WTC11 (cell line): ENCODE measurements around the gene UBE2G1. TPM values are rescaled to one million over a fixed set of nuclear protein-coding genes. Genes with fewer than 3 reads are reported as not detected.

Experiments
- ATAC-seq: fragments of 200-7000 bp; cut with Tn5 transposase; 2 replicates; pipeline ENCODE4 v1.10.0; 2021; ENCODE audit warnings: mild to moderate bottlenecking, moderate library complexity
- CTCF ChIA-PET: fragments of 300-600 bp; sonication (Branson Sonifier 250); formaldehyde crosslinking; loops from one replicate; lab custom pipeline; 2021; ENCODE audit warnings: antibody characterized with exemption; lab: Charles Lee
- POLR2A ChIA-PET: fragments of 350-600 bp; sonication (Branson Sonifier 250); formaldehyde crosslinking; loops from one replicate; lab custom pipeline; 2021; ENCODE audit warnings: antibody characterized with exemption; lab: Charles Lee
- DNase-seq: peaks from one replicate; pipeline ENCODE4 v3.0.0; 2021; ENCODE audit warnings: low spot score
- H3K27ac Mint-ChIP-seq: 2 replicates; pipeline ENCODE4 v1.8.0; 2021; ENCODE audit warnings: mixed read lengths
- H3K27me3 Mint-ChIP-seq: 2 replicates; pipeline ENCODE4 v1.8.0; 2021; ENCODE audit warnings: low read depth, mild to moderate bottlenecking, moderate library complexity, mixed read lengths
- H3K36me3 Mint-ChIP-seq: 2 replicates; pipeline ENCODE4 v1.8.0; 2021; ENCODE audit warnings: mixed read lengths
- H3K4me1 Mint-ChIP-seq: 2 replicates; pipeline ENCODE4 v1.8.0; 2022; ENCODE audit warnings: mixed read lengths
- H3K4me3 Mint-ChIP-seq: 2 replicates; pipeline ENCODE4 v1.8.0; 2021; ENCODE audit warnings: mild to moderate bottlenecking, moderate library complexity, mixed read lengths
- H3K9me3 Mint-ChIP-seq: 2 replicates; pipeline ENCODE4 v1.8.0; 2021; ENCODE audit warnings: mixed read lengths
- ATF1 ChIP-seq: sonication (generic); formaldehyde crosslinking; IDR thresholded peaks from 2 replicates; pipeline ENCODE4 v1.8.1; 2023; ENCODE audit warnings: mild to moderate bottlenecking, moderate library complexity, missing genetic modification reagents
- CBFB ChIP-seq: sonication (generic); formaldehyde crosslinking; IDR thresholded peaks from 2 replicates; pipeline ENCODE4 v1.8.1; 2022; ENCODE audit warnings: mild to moderate bottlenecking, low read depth, missing genetic modification reagents
- GABPB1 ChIP-seq: sonication (generic); formaldehyde crosslinking; IDR thresholded peaks from 2 replicates; pipeline ENCODE4 v1.8.1; 2023; ENCODE audit warnings: mild to moderate bottlenecking, missing genetic modification reagents
- GRHL2 ChIP-seq: fragments of 250-450 bp; sonication (Bioruptor Pico); IDR thresholded peaks from 2 replicates; pipeline ENCODE4 v1.8.0; 2022; ENCODE audit warnings: mild to moderate bottlenecking, moderate library complexity; ENCODE audit not compliant: insufficient replicate concordance, severe bottlenecking
- HMGXB4 ChIP-seq: sonication (generic); formaldehyde crosslinking; IDR thresholded peaks from 2 replicates; pipeline ENCODE4 v1.8.1; 2023; ENCODE audit warnings: mild to moderate bottlenecking, moderate library complexity, missing genetic modification reagents
- MAX ChIP-seq: sonication (generic); formaldehyde crosslinking; IDR thresholded peaks from 2 replicates; pipeline ENCODE4 v1.8.0; 2022; ENCODE audit warnings: mild to moderate bottlenecking, missing genetic modification reagents
- MLX ChIP-seq: sonication (generic); formaldehyde crosslinking; IDR thresholded peaks from 2 replicates; pipeline ENCODE4 v1.8.1; 2023; ENCODE audit warnings: mild to moderate bottlenecking, missing genetic modification reagents, moderate library complexity
- MXD4 ChIP-seq: fragments of 250-450 bp; sonication (Bioruptor Pico); IDR thresholded peaks from 2 replicates; pipeline ENCODE4 v1.8.0; 2021; ENCODE audit warnings: mild to moderate bottlenecking, moderate library complexity, borderline replicate concordance
- NFATC4 ChIP-seq: fragments of 250-450 bp; sonication (Bioruptor Pico); IDR thresholded peaks from 2 replicates; pipeline ENCODE4 v1.9.0; 2021; ENCODE audit warnings: mild to moderate bottlenecking
- NR2C2 ChIP-seq: sonication (generic); formaldehyde crosslinking; IDR thresholded peaks from 2 replicates; pipeline ENCODE4 v1.8.0; 2022; ENCODE audit warnings: mild to moderate bottlenecking, missing genetic modification reagents
- PRDM15 ChIP-seq: sonication (generic); formaldehyde crosslinking; IDR thresholded peaks from 2 replicates; pipeline ENCODE4 v1.8.0; 2022; ENCODE audit warnings: missing genetic modification reagents
- RELA ChIP-seq: sonication (generic); formaldehyde crosslinking; IDR thresholded peaks from 2 replicates; pipeline ENCODE4 v1.8.1; 2022; ENCODE audit warnings: missing genetic modification reagents, mild to moderate bottlenecking, borderline replicate concordance
- SMAD3 ChIP-seq: sonication (generic); formaldehyde crosslinking; IDR thresholded peaks from 2 replicates; pipeline ENCODE4 v1.8.0; 2022; ENCODE audit warnings: missing genetic modification reagents, mild to moderate bottlenecking, borderline replicate concordance
- SP1 ChIP-seq: sonication (generic); formaldehyde crosslinking; conservative IDR thresholded peaks from 2 replicates; pipeline ENCODE4 v1.8.1; 2022; ENCODE audit warnings: missing genetic modification reagents
- STAT6 ChIP-seq: sonication (generic); formaldehyde crosslinking; conservative IDR thresholded peaks from 2 replicates; pipeline ENCODE4 v1.8.1; 2023; ENCODE audit warnings: mild to moderate bottlenecking, low read depth, missing genetic modification reagents, moderate library complexity
- ZBTB21 ChIP-seq: sonication (generic); formaldehyde crosslinking; IDR thresholded peaks from 2 replicates; pipeline ENCODE4 v1.8.1; 2023; ENCODE audit warnings: mild to moderate bottlenecking, missing genetic modification reagents, borderline replicate concordance
- ZNF138 ChIP-seq: sonication (generic); formaldehyde crosslinking; conservative IDR thresholded peaks from 2 replicates; pipeline ENCODE4 v1.8.1; 2022; ENCODE audit warnings: mild to moderate bottlenecking, moderate library complexity, missing genetic modification reagents
- ZNF263 ChIP-seq: sonication (generic); formaldehyde crosslinking; IDR thresholded peaks from 2 replicates; pipeline ENCODE4 v1.8.1; 2022; ENCODE audit warnings: low read depth, mild to moderate bottlenecking, moderate library complexity, missing genetic modification reagents
- ZNF317 ChIP-seq: sonication (generic); formaldehyde crosslinking; IDR thresholded peaks from 2 replicates; pipeline ENCODE4 v1.8.1; 2023; ENCODE audit warnings: low read depth, mild to moderate bottlenecking, moderate library complexity, missing genetic modification reagents, borderline replicate concordance
- total RNA-seq: library from RNA; stranded (reverse); gene quantifications from 3 replicates; pipeline ENCODE4 v1.2.3, GENCODE V29; 2021

The UBE2G1 gene
- total RNA-seq, 1 experiment from 2014 or later, result 177 TPM

GRCh38 chr17:4393806-4394205 lies 27.3 kb upstream of the UBE2G1 start:
- ChIA-PET CTCF (interaction anchor here (0.5 to 2.3 kb wide), 3 partner anchors 89 to 1639 kb away, joined by 4 to 6 read pairs (median 5); no protein-coding TSS in a partner anchor), POLR2A (no interaction called here)
- H3K9me3 Mint-ChIP-seq, result no peaks in the 10 kb centered on the region
- H3K4me3 Mint-ChIP-seq, result no peak overlapping the region
- H3K27ac Mint-ChIP-seq, result peak overlapping the region; percentile 93
- DNase-seq, result no peak
- peaks cover 52% of the 10 kb centered on the region for H3K4me1 Mint-ChIP-seq
- H3K36me3 Mint-ChIP-seq, result no peaks in the 10 kb centered on the region
- H3K27me3 Mint-ChIP-seq, result no peaks in the 10 kb centered on the region
- TF ChIP-seq PRDM15 (CRISPR knock-in tag), result no peak
- no peak for TF ChIP-seq HMGXB4 (CRISPR knock-in tag)
- TF ChIP-seq ZBTB21 (CRISPR knock-in tag), result no peak
- no peak for TF ChIP-seq NR2C2 (CRISPR knock-in tag)
- TF ChIP-seq NFATC4 (CRISPR knock-in tag), result no peak
- no peak for TF ChIP-seq ZNF138 (CRISPR knock-in tag)
- no peak for TF ChIP-seq SMAD3
- no peak for TF ChIP-seq CBFB (CRISPR knock-in tag)
- TF ChIP-seq MXD4 (CRISPR knock-in tag), result no peak
- TF ChIP-seq, all 79 proteins: peak for 0
- ATAC-seq, result no peak

- CTCF ChIA-PET, result interaction anchor here (0.5 to 2.3 kb wide), 11 partner anchors 10 to 232 kb away, joined by 3 to 15 read pairs (median 6); no protein-coding TSS in a partner anchor
- no peaks in the 10 kb centered on the region for H3K9me3 Mint-ChIP-seq
- no peak overlapping the region for H3K4me3 Mint-ChIP-seq
- ATAC-seq, result peak; percentile 98
- peak; percentile 55 for DNase-seq
- H3K27me3 Mint-ChIP-seq, result no peaks in the 10 kb centered on the region
- POLR2A ChIA-PET, result interaction anchor here (0.6 to 1.9 kb wide), 4 partner anchors 11 to 205 kb away, joined by 3 to 7 read pairs (median 4); no protein-coding TSS in a partner anchor
- TF ChIP-seq SP1, result 0 out of 2 replicates have a peak, but pooled peaks have one; percentile 17
- no peak for TF ChIP-seq ZNF263 (CRISPR knock-in tag)
- H3K4me1 Mint-ChIP-seq, result peaks cover 34% of the 10 kb centered on the region
- no peaks in the 10 kb centered on the region for H3K36me3 Mint-ChIP-seq
- H3K27ac Mint-ChIP-seq, result peak overlapping the region; percentile 78
Measured at GRCh38 chr17:4389079-4389478, 22.6 kb upstream of the UBE2G1 start.

GRCh38 chr17:4387137-4387536 lies 20.7 kb upstream of the UBE2G1 start:
- no peak overlapping the region for H3K4me3 Mint-ChIP-seq
- peaks cover 20% of the 10 kb centered on the region for H3K4me1 Mint-ChIP-seq
- no peaks in the 10 kb centered on the region for H3K27me3 Mint-ChIP-seq
- H3K9me3 Mint-ChIP-seq, result no peaks in the 10 kb centered on the region
- 0 out of 2 replicates have a peak overlapping the region, but pooled peaks have one; percentile 26 for H3K27ac Mint-ChIP-seq
- ATAC-seq, result no peak
- DNase-seq, result no peak
- POLR2A ChIA-PET, result no interaction called here
- H3K36me3 Mint-ChIP-seq, result no peaks in the 10 kb centered on the region
- CTCF ChIA-PET, result interaction anchor here (1.7 kb wide), 1 partner anchor 187 kb away, joined by 5 read pairs; no protein-coding TSS in a partner anchor
- no peak for TF ChIP-seq GRHL2 (CRISPR knock-in tag)
- TF ChIP-seq GABPB1 (CRISPR knock-in tag), result no peak
- TF ChIP-seq MLX (CRISPR knock-in tag), result no peak
- no peak for TF ChIP-seq HMGXB4 (CRISPR knock-in tag)
- TF ChIP-seq MAX (CRISPR knock-in tag), result no peak
- no peak for TF ChIP-seq ZNF263 (CRISPR knock-in tag)
- no peak for TF ChIP-seq ZNF317 (CRISPR knock-in tag)
- no peak for TF ChIP-seq STAT6 (CRISPR knock-in tag)
- TF ChIP-seq ATF1, result no peak
- no peak for TF ChIP-seq RELA
